GM18951 (cell line): ENCODE results near the gene TIAM2.
"Not testable (repeated sequence)": the region's sequence is repeated elsewhere in the genome, so short reads cannot be mapped to it uniquely, and the experiment has no call there.

Experiments used
- POLR2A ChIP-seq: IDR thresholded peaks from 4 replicates; pipeline ENCODE4 v1.6.1; 2011; ENCODE audit warnings: mild to moderate bottlenecking; ENCODE audit not compliant: insufficient read length, insufficient read depth; ENCODE audit errors: extremely low read depth
- in situ Hi-C: fragments of 300-500 bp; cut with MboI; formaldehyde crosslinking; loops from one replicate; pipeline ENCODE4 v1.12.0; 2022; ENCODE audit warnings: low sequenced_read_pairs, mixed read lengths, inconsistent platforms; ENCODE audit not compliant: unreplicated experiment

TIAM2 gene

DNA sequence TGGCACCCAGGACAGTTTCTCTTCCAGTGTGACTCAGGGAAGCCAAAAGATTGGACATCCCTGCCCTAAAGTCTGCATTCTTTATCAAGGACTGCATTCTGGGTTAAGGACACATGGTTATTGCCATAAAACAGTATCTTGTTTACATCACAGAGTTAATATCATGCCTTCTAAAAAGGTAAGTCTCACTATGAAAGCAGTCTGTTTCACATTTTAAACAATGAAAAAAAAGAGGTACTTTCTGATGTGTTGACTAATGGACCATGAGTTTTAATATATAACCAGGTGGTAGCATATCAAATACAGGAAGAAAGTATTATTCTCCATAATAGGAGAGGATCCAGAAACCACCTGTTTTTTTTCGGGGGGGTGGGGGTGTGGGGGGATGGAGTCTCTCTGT, 93.7 kb downstream of the TIAM2 start:
- TF ChIP-seq POLR2A: no peak

DNA sequence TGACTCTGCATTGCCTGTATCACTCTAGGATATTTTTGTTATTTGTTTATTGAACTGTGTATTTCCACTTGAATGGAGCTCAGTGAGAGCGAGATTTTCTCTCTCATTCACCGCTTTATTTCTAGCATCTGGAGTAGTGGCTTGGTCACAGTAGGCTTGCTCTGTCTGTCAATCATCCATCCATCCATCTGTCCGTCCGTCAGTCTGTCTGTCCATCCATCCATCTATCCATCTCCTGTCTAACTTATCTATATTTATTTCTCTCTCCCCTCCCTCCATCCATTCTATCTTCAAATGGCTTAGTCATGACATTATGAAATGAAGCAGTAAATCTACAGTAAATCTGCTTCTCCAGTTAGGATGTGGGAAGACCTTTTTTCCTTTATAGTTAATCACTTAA, 94.6 kb downstream of the TIAM2 start:
- TF ChIP-seq POLR2A: no peak
- in situ Hi-C loops: no loop called here

More for the DNA sequence above, 93.7 kb downstream of the TIAM2 start:
- in situ Hi-C loops: no loop called here

DNA sequence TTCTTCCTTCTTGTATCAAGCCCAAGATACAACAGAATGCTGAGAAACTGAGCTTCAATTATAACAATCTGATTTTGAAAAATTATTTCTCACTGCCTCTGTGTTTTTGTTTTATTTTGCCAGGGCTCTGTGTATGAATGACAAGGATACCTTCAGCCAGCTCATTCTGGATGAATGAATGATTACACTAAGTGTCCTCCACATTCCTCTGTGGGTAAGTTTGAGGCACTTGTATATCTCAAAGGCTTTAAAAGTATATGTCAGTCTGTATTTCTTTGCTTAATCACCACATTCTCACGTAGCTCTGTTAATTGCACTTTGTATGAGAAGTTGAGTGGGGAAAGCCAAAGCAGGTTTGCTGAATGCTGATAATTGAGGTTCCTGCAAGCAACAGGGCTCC, 95.1 kb downstream of the TIAM2 start:
- in situ Hi-C loops: no loop called here
- TF ChIP-seq POLR2A: no peak

GRCh38 chr6:155091756-155092155, 96.6 kb downstream of the TIAM2 start:
- in situ Hi-C loops: no loop called here
- no peak for TF ChIP-seq POLR2A

GRCh38 chr6:155093430-155093829, 98.3 kb downstream of the TIAM2 start:
- no peak for TF ChIP-seq POLR2A
- in situ Hi-C loops: no loop called here

- in situ Hi-C loops: no loop called here
- no peak for TF ChIP-seq POLR2A
These were observed 105.0 kb downstream of the TIAM2 start for GRCh38 chr6:155100087-155100486.

- in situ Hi-C loops: no loop called here
These were observed 105.5 kb downstream of the TIAM2 start for GRCh38 chr6:155100591-155100990.

GRCh38 chr6:155103083-155103645, 108.0 kb downstream of the TIAM2 start:
- in situ Hi-C loops: not testable (repeated sequence)

More at GRCh38 chr6:155100591-155100990, 105.5 kb downstream of the TIAM2 start:
- TF ChIP-seq POLR2A: no peak

DNA sequence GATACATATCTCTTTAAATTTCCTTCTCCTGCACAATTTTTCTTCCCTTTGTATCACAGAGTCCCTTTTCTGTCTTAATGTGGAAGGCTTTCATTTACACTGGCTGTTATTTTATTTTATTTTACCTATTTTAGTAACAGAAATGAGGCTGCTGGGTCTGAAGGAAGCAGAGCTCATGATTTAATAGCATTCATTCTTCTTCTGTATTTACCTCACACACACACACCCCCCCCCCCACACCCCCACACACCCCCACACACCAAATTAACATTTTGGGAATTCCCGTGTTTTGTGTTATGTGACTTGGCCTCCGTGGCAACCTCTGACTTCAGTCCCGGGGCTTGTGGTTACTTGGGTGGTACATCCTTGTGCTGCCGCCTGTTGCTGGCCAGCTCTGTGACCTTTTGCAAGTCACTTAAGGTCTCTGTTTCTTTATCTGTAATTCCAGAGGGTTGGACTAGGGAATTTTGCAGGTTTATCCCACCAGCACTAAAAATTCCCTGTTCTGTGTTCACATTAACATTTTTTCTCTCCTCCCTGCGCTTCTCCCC, 108.8 kb downstream of the TIAM2 start:
- TF ChIP-seq POLR2A: no peak
- in situ Hi-C loops: no loop called here

DNA sequence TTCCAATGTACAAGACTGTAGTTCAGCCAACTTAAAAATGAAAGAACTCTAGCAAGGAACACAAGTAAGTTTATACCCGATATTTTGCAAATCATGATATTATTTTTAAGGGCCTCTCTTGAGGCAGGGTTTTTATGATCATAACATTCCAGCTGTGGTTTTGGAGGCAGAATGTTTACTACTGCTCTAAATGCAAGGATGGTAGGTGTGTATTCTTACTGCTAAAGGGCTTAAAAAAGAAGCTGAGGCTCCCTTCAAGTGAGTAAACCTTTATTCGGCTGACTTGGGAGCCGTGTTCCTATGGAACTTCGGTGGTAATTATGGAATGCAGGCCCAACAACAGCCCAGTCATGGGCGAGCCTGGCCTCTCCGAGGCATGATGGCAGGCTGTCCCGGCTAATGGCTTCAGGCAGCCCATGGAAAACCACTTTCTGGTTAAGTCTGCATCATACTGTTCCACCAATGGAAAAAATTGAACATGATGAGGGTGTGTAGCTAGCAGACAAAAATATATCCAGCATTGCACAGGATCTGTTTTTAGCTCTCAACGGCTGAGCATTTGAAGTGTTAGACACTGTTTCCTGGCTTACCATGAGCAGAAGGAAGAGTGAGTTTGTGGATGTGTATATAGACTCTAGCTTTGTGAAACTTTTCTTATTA, 111.5 kb downstream of the TIAM2 start:
- in situ Hi-C loops: no loop called here
- TF ChIP-seq POLR2A: no peak

GRCh38 chr6:155107432-155108069, 112.4 kb downstream of the TIAM2 start:
- TF ChIP-seq POLR2A: no peak

GRCh38 chr6:155108070-155108820, 113.1 kb downstream of the TIAM2 start:
- in situ Hi-C loops: no loop called here
- TF ChIP-seq POLR2A: no peak

More at GRCh38 chr6:155107432-155108069, 112.4 kb downstream of the TIAM2 start:
- in situ Hi-C loops: no loop called here

GRCh38 chr6:155110721-155111120, 115.6 kb downstream of the TIAM2 start:
- no peak for TF ChIP-seq POLR2A
- in situ Hi-C loops: no loop called here
